GM19468 (cell line): ENCODE data around the gene PTPRH.
"Not testable (repeated sequence)": the region's sequence is repeated elsewhere in the genome, so short reads cannot be mapped to it uniquely, and the experiment has no call there.

ENCODE experiments used
- ATAC-seq: cut with Tn5 transposase; IDR thresholded peaks from one replicate; pipeline ENCODE4 v1.9.1; 2021; ENCODE audit warnings: mild to moderate bottlenecking, moderate library complexity, moderate number of reproducible peaks; ENCODE audit not compliant: unreplicated experiment; ENCODE audit errors: extremely low read depth

PTPRH gene

GRCh38 chr19:55160986-55161365, 48.3 kb downstream of the PTPRH start:
- ATAC-seq, result no peak

DNA sequence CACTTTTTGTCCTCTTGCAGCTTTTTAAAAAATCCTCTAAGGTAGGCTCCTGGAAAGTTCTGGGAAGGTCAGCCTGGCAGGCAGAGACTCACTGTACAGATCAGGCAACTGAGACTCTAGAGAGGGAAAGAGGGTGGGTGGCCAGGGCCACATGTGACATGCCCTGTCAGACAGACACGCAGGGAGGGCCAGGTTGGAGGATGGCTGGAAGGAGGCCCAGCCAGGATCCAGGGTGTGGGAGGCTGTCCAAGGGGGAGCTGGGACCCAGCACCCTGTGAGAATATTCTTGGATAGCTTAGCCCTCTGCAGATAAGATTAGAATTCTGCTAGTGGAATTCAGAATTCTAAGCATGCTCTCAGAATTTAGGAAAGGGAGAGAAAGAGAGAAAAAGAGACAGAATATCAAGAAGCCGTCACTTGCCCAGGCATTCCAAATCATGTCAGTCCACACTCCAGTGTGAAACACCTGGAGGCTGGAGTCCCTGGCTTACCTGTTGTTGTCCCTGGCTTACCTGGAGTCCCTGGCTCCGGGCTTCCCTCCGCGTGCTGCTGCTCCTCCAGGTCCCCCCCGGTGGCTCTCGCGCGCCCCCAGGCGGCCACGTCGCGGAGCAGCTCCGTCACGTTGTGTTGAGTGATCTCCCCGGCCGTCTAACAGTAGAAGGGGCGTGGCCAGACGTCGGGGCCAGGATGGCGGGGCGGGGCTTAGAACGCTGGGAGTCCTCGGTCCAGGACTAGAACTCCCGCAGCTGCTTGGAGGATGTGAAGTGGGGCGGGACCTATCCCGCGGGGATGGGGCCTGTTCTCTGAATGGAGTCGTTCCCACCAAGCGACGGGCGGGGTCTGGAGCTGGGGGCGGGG, 48.9 kb downstream of the PTPRH start:
- no peak for ATAC-seq

- ATAC-seq, result no peak
These were observed 50.2 kb downstream of the PTPRH start for GRCh38 chr19:55158848-55159749.

DNA sequence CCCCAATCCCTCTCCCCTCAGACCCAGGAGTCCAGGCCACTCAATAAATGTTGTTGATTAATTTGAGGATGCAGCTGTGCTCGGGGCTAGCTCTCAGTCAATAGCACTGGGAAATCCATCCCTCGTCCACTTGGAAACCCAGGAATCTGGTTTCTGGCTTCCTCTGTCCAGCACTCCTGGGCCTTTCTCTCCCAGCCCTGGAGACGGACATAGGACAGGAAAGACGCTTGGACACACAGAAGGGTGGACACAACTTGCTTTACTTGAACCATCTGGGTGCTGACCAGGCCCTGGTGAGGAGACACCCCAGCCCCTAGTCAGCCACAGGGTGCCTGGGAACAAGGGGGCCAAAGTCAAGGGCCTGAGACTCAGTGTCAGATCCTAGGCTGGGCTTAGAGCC, 50.9 kb downstream of the PTPRH start:
- no peak for ATAC-seq

GRCh38 chr19:55157064-55157908, 52.0 kb downstream of the PTPRH start, which contains the start of gene TNNI3:
TSS of gene TNNI3 (minus strand) at chr19:55157732. CDS start at chr19:55157589, 143 bp downstream.
- ATAC-seq, result no peak

GRCh38 chr19:55156202-55157063, 52.9 kb downstream of the PTPRH start:
- ATAC-seq, result no peak

- ATAC-seq, result not testable (repeated sequence)
These were observed 53.5 kb downstream of the PTPRH start for GRCh38 chr19:55155784-55156183.

GRCh38 chr19:55153652-55154264, 55.5 kb downstream of the PTPRH start:
- ATAC-seq, result no peak

- no peak for ATAC-seq
These were observed 57.3 kb downstream of the PTPRH start for GRCh38 chr19:55152017-55152416.

GRCh38 chr19:55149078-55150003, 60.0 kb downstream of the PTPRH start, which contains the start of gene TNNT1:
TSS of gene TNNT1 (minus strand) at chr19:55149206. CDS start at chr19:55147157, 2,049 bp downstream.
- ATAC-seq, result no peak

DNA sequence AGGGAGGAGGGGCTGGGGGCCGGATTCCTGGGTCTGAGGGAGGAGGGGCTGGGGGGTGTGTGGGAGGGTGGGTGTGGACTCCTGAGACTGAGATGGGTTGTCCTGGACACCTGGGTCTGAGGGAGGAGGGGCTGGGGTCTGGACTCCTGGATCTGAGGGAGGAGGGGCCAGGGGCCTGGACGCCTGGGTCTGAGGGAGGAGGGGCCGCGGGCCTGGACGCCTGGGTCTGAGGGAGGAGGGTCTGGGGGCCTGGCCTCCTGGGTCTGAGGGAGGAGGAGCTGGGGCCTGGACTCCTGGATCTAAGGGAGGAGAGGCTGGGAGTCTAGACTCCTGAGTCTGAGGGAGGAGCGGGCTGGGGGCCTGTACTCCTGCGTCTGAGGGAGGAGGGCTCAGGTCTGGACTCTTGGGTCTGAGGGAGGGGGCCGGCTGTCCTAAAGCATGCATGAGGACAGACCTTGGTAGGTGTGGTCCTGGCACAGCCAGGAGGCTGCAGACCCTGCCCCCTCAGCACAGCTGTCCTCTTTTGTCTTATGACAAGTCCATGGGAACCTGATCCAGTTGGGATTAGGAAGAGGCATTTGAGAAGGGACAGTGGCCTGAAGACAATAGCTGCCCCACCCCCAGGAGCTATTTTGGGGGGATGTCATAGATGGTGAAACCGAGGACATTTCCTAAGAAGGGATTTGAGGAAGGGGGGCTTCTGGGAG, 61.6 kb downstream of the PTPRH start:
- no peak for ATAC-seq

DNA sequence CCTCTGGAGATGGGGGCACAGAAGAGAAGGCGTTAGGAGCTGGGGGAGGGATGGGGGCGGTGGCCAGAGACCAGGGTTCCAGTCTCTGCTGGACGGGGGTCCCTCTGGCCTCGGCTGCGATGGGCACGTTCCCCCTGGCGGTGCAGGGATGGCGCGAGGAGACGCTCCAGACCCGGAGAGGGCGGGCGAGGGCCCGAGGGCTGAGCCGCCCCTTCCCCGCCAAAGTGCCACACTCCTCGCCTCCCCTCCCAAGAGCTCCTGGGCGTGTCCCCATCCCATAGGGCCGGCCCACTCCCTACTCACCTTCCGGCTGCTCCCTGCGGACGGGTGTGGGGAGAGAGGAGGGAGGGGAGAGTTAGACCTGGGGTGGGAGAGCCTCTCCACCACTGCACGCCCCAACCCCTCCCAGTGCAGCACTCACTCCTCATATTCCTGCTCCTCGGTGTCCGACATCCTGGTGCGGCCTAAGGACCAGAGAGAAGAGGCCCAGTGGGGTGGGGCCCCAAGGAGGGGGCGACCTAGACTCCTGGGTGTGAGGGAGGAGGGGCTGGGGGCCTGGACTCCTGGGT, 62.5 kb downstream of the PTPRH start:
- no peak for ATAC-seq

DNA sequence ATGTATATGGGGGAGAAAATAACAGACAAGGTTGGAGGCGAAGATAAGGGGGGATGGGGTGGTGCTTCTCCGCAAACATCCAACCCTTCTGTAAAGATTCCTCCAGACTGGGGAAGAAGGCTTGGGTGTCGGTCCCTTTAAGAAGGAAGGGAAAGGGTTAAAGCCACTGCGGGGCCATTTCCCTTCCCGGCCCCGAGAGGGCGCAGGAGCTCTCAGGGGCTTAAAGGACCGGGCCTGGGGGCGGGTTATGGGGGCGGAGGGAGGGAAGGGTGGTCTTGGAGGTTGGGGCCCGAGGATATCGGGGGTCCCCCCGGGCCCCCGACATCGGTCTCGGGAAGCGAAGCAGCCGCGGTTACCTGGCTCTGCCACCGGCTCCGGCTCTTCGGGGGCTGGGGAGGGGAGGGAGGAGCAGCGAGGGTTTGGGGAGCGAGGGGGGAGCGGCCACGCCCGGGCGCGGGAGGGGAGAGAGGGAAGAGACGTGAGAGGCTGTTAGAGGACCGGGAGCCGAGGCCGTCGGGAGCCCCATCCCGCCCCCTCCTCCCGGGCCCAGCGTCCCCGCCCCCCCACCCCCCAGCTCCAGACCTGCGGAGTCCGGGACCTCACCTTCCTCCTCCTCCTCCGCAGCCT, 63.1 kb downstream of the PTPRH start:
- ATAC-seq, result no peak

DNA sequence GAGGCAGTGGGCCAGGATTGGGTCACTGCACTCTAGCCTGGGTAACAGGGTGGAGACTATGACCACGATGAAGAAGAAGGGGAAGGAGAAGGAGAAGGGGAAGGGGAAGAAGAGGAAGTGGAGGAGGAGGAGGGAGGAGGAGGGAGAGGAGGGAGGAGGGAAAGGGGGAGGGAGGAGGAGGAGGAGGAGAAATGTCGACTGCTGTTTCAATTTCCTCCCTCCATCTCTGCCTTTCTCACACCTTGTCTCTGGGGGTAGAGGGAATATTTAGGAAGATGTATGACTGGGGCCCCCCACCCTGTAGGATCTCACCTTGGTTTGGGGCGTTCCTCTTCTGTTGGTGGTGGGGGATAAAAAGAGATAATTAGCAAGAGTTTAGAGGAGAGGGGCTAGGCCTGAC, 64.1 kb downstream of the PTPRH start:
- ATAC-seq, result no peak

GRCh38 chr19:55141696-55142095, 67.6 kb downstream of the PTPRH start:
- no peak for ATAC-seq

- no peak for ATAC-seq
These were observed 71.4 kb downstream of the PTPRH start for GRCh38 chr19:55137915-55138314.
